Neuronal stem cell (in vitro differentiated cells): Measurements from ENCODE around the gene MMP17. TPM values are rescaled to one million over a fixed set of nuclear protein-coding genes. Genes with fewer than 3 reads are reported as not detected.

ENCODE experiments used
- DNase-seq: peaks from one replicate; pipeline ENCODE4 v3.0.0-alpha.2; 2013; ENCODE audit warnings: low spot score
- H2AFZ ChIP-seq: one replicate; pipeline ENCODE4 v1.6.1; 2013; ENCODE audit warnings: mild to moderate bottlenecking, low read length, inconsistent platforms
- H2AK5ac ChIP-seq: 2 replicates; pipeline ENCODE4 v1.6.1; 2013; ENCODE audit warnings: low read depth, mild to moderate bottlenecking, inconsistent platforms, low read length, moderate library complexity, mixed read lengths
- H2BK120ac ChIP-seq: 2 replicates; pipeline ENCODE4 v1.6.1; 2013; ENCODE audit warnings: low read depth, mild to moderate bottlenecking, inconsistent platforms, low read length, moderate library complexity, mixed read lengths
- H2BK12ac ChIP-seq: one replicate; pipeline ENCODE4 v1.6.1; 2013; ENCODE audit warnings: low read length, inconsistent platforms
- H2BK15ac ChIP-seq: 2 replicates; pipeline ENCODE4 v1.6.1; 2013; ENCODE audit warnings: mild to moderate bottlenecking, low read length, inconsistent platforms, mixed read lengths
- H2BK5ac ChIP-seq: one replicate; pipeline ENCODE4 v1.6.1; 2013; ENCODE audit warnings: inconsistent platforms, mild to moderate bottlenecking, low read length, moderate library complexity
- H3K14ac ChIP-seq: one replicate; pipeline ENCODE4 v1.6.1; 2013; ENCODE audit warnings: low read length, inconsistent platforms
- H3K18ac ChIP-seq: 2 replicates; pipeline ENCODE4 v1.6.1; 2013; ENCODE audit warnings: low read length, inconsistent platforms
- H3K23ac ChIP-seq: 2 replicates; pipeline ENCODE4 v1.6.1; 2013; ENCODE audit warnings: low read depth, mild to moderate bottlenecking, mixed read lengths, low read length, inconsistent platforms; ENCODE audit not compliant: poor library complexity
- H3K27ac ChIP-seq: replicated peaks from 3 replicates; pipeline ENCODE4 v1.5.1; 2013; ENCODE audit warnings: low read length, inconsistent platforms
- H3K27me3 ChIP-seq, 3 experiments: 2 replicates each; pipeline ENCODE4 v1.6.1; 2013; ENCODE audit warnings: low read length in 3 of 3, mild to moderate bottlenecking in 2 of 3, inconsistent platforms in 1 of 3, low read depth in 1 of 3, mixed read lengths in 1 of 3, moderate library complexity in 1 of 3; ENCODE audit not compliant: control insufficient read depth in 3 of 3, insufficient read depth in 3 of 3
- H3K36me3 ChIP-seq, 2 donors: replicated peaks in 1 of 2; 2 replicates each; pipeline ENCODE4 v1.6.1; 2013; ENCODE audit warnings: low read length in 2 of 2; ENCODE audit not compliant: control insufficient read depth in 2 of 2, insufficient read depth in 2 of 2
- H3K4ac ChIP-seq: 2 replicates; pipeline ENCODE4 v1.6.1; 2013; ENCODE audit warnings: inconsistent platforms, mild to moderate bottlenecking, low read length, moderate library complexity
- H3K4me1 ChIP-seq, 2 donors: 1 replicate in 1 of 2; 2 replicates in 1 of 2; pipeline ENCODE4 v1.6.1; 2013; ENCODE audit warnings: low read length in 2 of 2, low read depth in 1 of 2; ENCODE audit not compliant: control insufficient read depth in 2 of 2, insufficient read depth in 1 of 2
- H3K4me2 ChIP-seq: one replicate; pipeline ENCODE4 v1.6.1; 2013; ENCODE audit warnings: mild to moderate bottlenecking, low read length, inconsistent platforms; ENCODE audit not compliant: insufficient read depth, poor library complexity, severe bottlenecking
- H3K4me3 ChIP-seq, 2 donors: 2 replicates each; pipeline ENCODE4 v1.5.1; 2013; ENCODE audit warnings: low read length in 2 of 2, mild to moderate bottlenecking in 2 of 2, inconsistent platforms in 1 of 2, moderate library complexity in 1 of 2
- H3K79me1 ChIP-seq: one replicate; pipeline ENCODE4 v1.6.1; 2013; ENCODE audit warnings: low read depth, mild to moderate bottlenecking, inconsistent platforms, low read length, moderate library complexity
- H3K9ac ChIP-seq: one replicate; pipeline ENCODE4 v1.6.1; 2013; ENCODE audit warnings: mild to moderate bottlenecking, low read depth, low read length, inconsistent platforms; ENCODE audit not compliant: poor library complexity
- H3K9me3 ChIP-seq, 2 donors: replicated peaks in 1 of 2; 2 replicates each; pipeline versions ENCODE3 to v1.6.1; 2013; ENCODE audit warnings: low read length in 2 of 2, mild to moderate bottlenecking in 2 of 2, inconsistent platforms in 1 of 2, low read depth in 1 of 2, mixed read lengths in 1 of 2, moderate library complexity in 1 of 2; ENCODE audit not compliant: control insufficient read depth in 2 of 2, insufficient read depth in 1 of 2
- H4K8ac ChIP-seq: one replicate; pipeline ENCODE4 v1.6.1; 2013; ENCODE audit warnings: low read depth, mild to moderate bottlenecking, inconsistent platforms, low read length, moderate library complexity
- H4K91ac ChIP-seq: one replicate; pipeline ENCODE4 v1.6.1; 2013; ENCODE audit warnings: low read length, low read depth, mild to moderate bottlenecking, inconsistent platforms; ENCODE audit not compliant: poor library complexity
- WGBS, 2 donors: extraction: QIAGEN DNeasy Blood & Tissue Kit; methylation state at CpG; one replicate each; pipeline ENCODE4 v1.1.7; 2013; ENCODE audit warnings: missing lambda C conversion rate in 2 of 2, mixed read lengths in 1 of 2; ENCODE audit not compliant: insufficient read length in 2 of 2, insufficient replicate concordance in 1 of 2; ENCODE audit errors: extremely low coverage in 2 of 2; 5-methylcytosine and 5-hydroxymethylcytosine counted together
- polyA plus RNA-seq, 2 experiments: library from polyadenylated mRNA; stranded (reverse); fragments of 200-250 nt; gene quantifications; one replicate each; pipeline ENCODE4 v1.2.3, GENCODE V29; 2013

The MMP17 gene
- 4.2 TPM for polyA plus RNA-seq (2013, experiment 1 of 2)
- polyA plus RNA-seq (2013, experiment 2 of 2), result 3.8 TPM

GRCh38 chr12:131827961-131828534, at the start of gene MMP17:
Gene MMP17 (plus strand): TSS chr12:131828393. CDS start chr12:131828495, 102 bp downstream.
- Histone ChIP-seq H3K23ac (peak within 1 kb of the TSS; percentile 98), H3K79me1 (no peaks in the 10 kb centered on the region), H3K4me1 (peaks cover 13 to 16% of the 10 kb centered on the region in 2 donors), H2BK15ac (peak within 1 kb of the TSS; percentile 85), H2AFZ (peak within 1 kb of the TSS; percentile 78), H2AK5ac (peak within 1 kb of the TSS; percentile 97), H3K14ac (peak within 1 kb of the TSS; percentile 9), H4K91ac (no peak within 1 kb of the TSS), H2BK120ac (peak within 1 kb of the TSS; percentile 61), H3K27ac (no peak within 1 kb of the TSS), H3K4ac (no peak within 1 kb of the TSS), H3K27me3 (peaks cover 7 to 26% (median 12%) of the 10 kb centered on the region in 3 experiments), H3K36me3 (no peaks in the 10 kb centered on the region), H4K8ac (no peak within 1 kb of the TSS), H3K18ac (peak within 1 kb of the TSS; percentile 98), H2BK5ac (peak within 1 kb of the TSS; percentile 75), H3K9me3 (no peaks in the 10 kb centered on the region), H2BK12ac (peak within 1 kb of the TSS; percentile 41), H3K9ac (peak within 1 kb of the TSS; percentile 80), H3K4me2 (peak within 1 kb of the TSS; percentile 91), H3K4me3 (peak within 1 kb of the TSS; percentile 77 to 79)
- DNase-seq, result peak; percentile 72
- WGBS, 2 donors, result no CpG with 5 or more reads among the region's 86 CpGs

GRCh38 chr12:131779027-131779426, 49.2 kb upstream of the MMP17 start:
- H3K4me1 ChIP-seq, result peaks cover 4 to 8% of the 10 kb centered on the region in 2 donors
- peaks cover 2% of the 10 kb centered on the region for H3K79me1 ChIP-seq
- no peak overlapping the region for H4K91ac ChIP-seq
- no peak overlapping the region for H3K27ac ChIP-seq
- no peak overlapping the region for H3K18ac ChIP-seq
- no peak overlapping the region for H2BK15ac ChIP-seq
- no CpG with 5 or more reads among the region's 23 CpGs for WGBS, 2 donors
- H4K8ac ChIP-seq, result peak overlapping the region; percentile 9
- H3K23ac ChIP-seq, result peak overlapping the region; percentile 87
- H2BK12ac ChIP-seq, result no peak overlapping the region
- no peak overlapping the region for H3K4ac ChIP-seq
- no peak overlapping the region for H2BK120ac ChIP-seq
- no peak overlapping the region for H3K4me2 ChIP-seq
- H2AFZ ChIP-seq, result no peak overlapping the region
- no peak for DNase-seq
- no peak overlapping the region for H3K4me3 ChIP-seq
- H2AK5ac ChIP-seq, result no peak overlapping the region
- H3K36me3 ChIP-seq, result peaks cover 16 to 84% of the 10 kb centered on the region in 2 donors
- H3K27me3 ChIP-seq, result no peaks in the 10 kb centered on the region
- H3K9ac ChIP-seq, result no peak overlapping the region
- peak overlapping the region; percentile 12 for H3K14ac ChIP-seq
- no peak overlapping the region for H2BK5ac ChIP-seq
- H3K9me3 ChIP-seq, result no peaks in the 10 kb centered on the region

- H3K27me3 ChIP-seq, result no peaks in the 10 kb centered on the region
- no CpG with 5 or more reads among the region's 2 CpGs for WGBS, 2 donors
- H2AK5ac ChIP-seq, result no peak overlapping the region
Observed at GRCh38 chr12:131782061-131782460, 46.1 kb upstream of the MMP17 start.

GRCh38 chr12:131783915-131784541, 44.2 kb upstream of the MMP17 start:
- no peak for DNase-seq
- H3K4ac ChIP-seq, result no peak overlapping the region
- WGBS, 2 donors, result 100% methylated on average over 2 of the region's 10 CpGs; no CpG with 5 or more reads in 1 of the 2 donors

More at GRCh38 chr12:131782061-131782460, 46.1 kb upstream of the MMP17 start:
- H3K9me3 ChIP-seq, result no peaks in the 10 kb centered on the region
- no peak overlapping the region for H3K4me2 ChIP-seq
- H2AFZ ChIP-seq, result no peak overlapping the region
- no peak overlapping the region for H2BK12ac ChIP-seq
- H3K18ac ChIP-seq, result no peak overlapping the region
- H3K14ac ChIP-seq, result no peak overlapping the region
- H4K91ac ChIP-seq, result no peak overlapping the region
- peaks cover 25 to 86% of the 10 kb centered on the region in 2 donors for H3K36me3 ChIP-seq
- no peak overlapping the region for H2BK5ac ChIP-seq
- no peak overlapping the region for H3K27ac ChIP-seq
- peaks cover 2% of the 10 kb centered on the region for H3K79me1 ChIP-seq
- no peak overlapping the region for H2BK15ac ChIP-seq
- H4K8ac ChIP-seq, result no peak overlapping the region
- H3K4me3 ChIP-seq, result no peak overlapping the region
- no peak overlapping the region for H3K4ac ChIP-seq
- DNase-seq, result no peak
- no peak overlapping the region for H3K23ac ChIP-seq
- H2BK120ac ChIP-seq, result no peak overlapping the region
- peaks cover 3 to 16% of the 10 kb centered on the region in 2 donors for H3K4me1 ChIP-seq
- H3K9ac ChIP-seq, result no peak overlapping the region

More at GRCh38 chr12:131783915-131784541, 44.2 kb upstream of the MMP17 start:
- no peak overlapping the region for H3K18ac ChIP-seq
- H2BK12ac ChIP-seq, result no peak overlapping the region
- no peak overlapping the region for H3K4me3 ChIP-seq
- no peak overlapping the region for H3K9ac ChIP-seq
- no peak overlapping the region for H3K14ac ChIP-seq
- H2AK5ac ChIP-seq, result no peak overlapping the region
- H3K4me2 ChIP-seq, result no peak overlapping the region
- H3K27me3 ChIP-seq, result no peaks in the 10 kb centered on the region
- H3K27ac ChIP-seq, result peak overlapping the region; percentile 0
- H4K91ac ChIP-seq, result no peak overlapping the region
- no peak overlapping the region for H2BK120ac ChIP-seq
- H2AFZ ChIP-seq, result no peak overlapping the region
- H2BK5ac ChIP-seq, result no peak overlapping the region
- H3K4me1 ChIP-seq, result peaks cover 3 to 16% of the 10 kb centered on the region in 2 donors
- H4K8ac ChIP-seq, result no peak overlapping the region
- H3K79me1 ChIP-seq, result peaks cover under 1% of the 10 kb centered on the region
- H3K9me3 ChIP-seq, result no peaks in the 10 kb centered on the region
- H3K36me3 ChIP-seq, result peaks cover 23 to 89% of the 10 kb centered on the region in 2 donors
- H2BK15ac ChIP-seq, result no peak overlapping the region
- H3K23ac ChIP-seq, result no peak overlapping the region
